HG02678 (cell line): ENCODE measurements around the gene UBAP2L.

Experiments
- ATAC-seq: cut with Tn5 transposase; IDR thresholded peaks from one replicate; pipeline ENCODE4 v1.9.1; 2021; ENCODE audit warnings: mild to moderate bottlenecking, moderate library complexity; ENCODE audit not compliant: unreplicated experiment

UBAP2L gene, protein sequence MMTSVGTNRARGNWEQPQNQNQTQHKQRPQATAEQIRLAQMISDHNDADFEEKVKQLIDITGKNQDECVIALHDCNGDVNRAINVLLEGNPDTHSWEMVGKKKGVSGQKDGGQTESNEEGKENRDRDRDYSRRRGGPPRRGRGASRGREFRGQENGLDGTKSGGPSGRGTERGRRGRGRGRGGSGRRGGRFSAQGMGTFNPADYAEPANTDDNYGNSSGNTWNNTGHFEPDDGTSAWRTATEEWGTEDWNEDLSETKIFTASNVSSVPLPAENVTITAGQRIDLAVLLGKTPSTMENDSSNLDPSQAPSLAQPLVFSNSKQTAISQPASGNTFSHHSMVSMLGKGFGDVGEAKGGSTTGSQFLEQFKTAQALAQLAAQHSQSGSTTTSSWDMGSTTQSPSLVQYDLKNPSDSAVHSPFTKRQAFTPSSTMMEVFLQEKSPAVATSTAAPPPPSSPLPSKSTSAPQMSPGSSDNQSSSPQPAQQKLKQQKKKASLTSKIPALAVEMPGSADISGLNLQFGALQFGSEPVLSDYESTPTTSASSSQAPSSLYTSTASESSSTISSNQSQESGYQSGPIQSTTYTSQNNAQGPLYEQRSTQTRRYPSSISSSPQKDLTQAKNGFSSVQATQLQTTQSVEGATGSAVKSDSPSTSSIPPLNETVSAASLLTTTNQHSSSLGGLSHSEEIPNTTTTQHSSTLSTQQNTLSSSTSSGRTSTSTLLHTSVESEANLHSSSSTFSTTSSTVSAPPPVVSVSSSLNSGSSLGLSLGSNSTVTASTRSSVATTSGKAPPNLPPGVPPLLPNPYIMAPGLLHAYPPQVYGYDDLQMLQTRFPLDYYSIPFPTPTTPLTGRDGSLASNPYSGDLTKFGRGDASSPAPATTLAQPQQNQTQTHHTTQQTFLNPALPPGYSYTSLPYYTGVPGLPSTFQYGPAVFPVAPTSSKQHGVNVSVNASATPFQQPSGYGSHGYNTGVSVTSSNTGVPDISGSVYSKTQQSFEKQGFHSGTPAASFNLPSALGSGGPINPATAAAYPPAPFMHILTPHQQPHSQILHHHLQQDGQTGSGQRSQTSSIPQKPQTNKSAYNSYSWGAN

DNA sequence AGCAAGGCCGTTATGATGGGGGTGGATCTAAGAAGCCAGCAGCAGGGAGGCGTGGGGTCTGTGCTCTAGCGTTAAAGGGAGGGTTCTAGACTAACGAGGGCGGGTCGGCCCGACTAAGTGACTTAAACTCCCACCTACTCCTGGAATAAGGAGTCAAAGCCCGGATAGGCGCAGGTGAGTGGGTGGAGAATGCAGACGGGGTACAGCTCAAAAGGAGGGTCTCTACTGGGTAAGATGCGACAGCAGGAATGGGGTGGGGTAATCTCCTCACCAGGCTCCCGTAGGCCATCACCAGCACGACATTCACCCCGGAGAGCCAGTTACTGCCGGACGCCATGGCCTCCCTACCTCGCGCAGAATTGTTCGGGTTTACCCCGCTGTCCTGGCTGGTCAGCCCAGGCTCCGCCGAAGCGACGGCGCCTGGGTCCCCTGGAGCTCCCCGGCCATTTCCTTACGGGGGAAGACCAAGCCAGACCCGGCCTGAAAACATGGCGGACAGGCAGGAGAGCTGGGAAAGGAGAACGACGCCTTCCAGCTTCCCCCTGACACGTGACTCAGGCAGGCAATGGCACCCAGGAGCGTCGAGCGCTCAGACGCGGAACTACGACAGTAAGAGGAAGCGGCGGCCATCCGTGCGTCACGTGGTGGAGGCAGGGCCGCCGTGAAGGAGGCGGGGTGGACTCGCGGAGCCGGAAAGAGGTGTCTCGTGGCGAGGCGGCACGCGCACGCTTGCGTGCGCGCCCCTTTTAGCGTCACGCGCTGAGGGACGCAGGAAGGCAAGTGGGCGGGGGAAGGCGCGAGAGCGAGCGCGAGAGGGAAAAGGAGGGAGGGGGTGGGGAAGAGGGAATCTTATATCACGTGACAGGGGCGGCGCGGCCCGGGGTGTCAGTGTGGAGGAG is at the start of gene UBAP2L:
TSS of gene UBAP2L (plus strand) at position 885 of the 899 bp plus-strand sequence. CDS start 4,169 bp downstream, outside the sequence.
- ATAC-seq, result peak; percentile 94

DNA sequence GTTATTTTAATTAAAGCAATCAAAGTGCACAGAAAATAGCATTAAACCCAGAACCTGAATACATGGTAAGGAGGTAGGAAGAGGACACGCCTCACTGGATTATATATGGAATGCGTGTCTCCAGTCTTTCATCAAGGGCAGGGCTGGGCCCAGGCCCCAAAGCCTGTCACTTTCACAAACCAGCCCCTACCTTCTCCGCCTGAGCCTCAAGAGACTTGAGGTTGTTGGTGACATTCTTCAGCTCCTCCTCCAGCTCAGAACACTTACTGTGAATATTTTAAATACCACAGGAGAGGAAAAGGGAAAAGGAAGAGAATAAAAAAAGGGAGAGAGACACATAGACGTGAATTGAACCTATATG is 49.6 kb upstream of the UBAP2L start:
- ATAC-seq, result no peak

DNA sequence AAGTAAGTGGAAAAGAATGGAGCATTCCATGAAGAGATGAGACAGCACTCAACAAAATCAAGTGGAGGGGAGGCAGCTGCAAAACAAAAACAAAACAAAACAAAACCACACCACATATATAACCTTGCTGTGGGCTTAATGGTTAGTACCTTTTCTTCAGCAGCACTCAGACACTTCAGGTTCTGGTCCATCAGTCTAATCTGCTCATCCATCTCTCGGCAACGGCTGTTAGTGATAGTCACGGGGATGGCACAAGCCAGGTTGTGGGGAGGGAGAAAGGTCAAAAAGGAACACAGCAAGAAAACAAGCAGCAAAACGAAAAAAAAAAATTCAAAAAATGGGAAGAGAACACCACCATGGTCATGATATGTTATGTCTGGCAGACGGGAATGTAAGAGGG is 48.9 kb upstream of the UBAP2L start:
- no peak for ATAC-seq

DNA sequence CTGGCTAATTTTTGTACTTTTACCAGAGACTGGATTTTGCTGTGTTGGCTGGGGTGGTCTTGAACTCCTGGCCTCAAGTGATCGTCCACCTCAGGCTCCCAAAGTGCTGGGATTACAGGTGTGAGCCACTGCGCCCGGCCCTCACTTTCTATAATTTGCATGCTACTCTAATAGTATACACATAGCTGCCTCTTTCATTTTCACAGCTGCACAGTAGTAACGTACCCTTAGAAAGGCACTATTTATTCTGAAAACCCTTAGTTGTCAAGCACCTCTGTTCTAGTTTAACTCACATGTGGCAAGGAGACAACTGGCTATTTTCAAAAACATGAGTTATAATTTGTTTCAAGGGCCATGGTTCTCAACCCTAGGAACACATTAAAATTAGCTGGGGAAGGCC is 46.1 kb upstream of the UBAP2L start:
- no peak for ATAC-seq

DNA sequence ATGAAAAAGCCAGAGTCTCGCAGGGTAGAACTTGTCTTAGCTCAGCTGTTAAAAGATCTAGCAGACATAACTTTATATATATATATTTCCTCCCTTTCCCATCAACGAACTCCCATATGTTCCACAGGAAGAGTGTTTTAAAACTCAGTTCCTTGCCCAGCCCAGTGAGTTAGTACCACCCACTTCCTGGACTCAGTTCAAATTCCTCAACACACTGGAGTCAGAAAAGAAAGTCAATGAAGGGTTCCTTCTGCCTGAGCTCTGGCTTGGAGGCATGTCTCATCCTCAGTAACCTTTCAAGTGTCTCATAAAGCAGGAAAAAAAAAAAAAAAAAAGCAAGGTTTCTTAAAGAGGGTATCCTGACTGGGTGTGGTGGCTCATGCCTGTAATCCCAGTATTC is 44.4 kb upstream of the UBAP2L start:
- no peak for ATAC-seq

DNA sequence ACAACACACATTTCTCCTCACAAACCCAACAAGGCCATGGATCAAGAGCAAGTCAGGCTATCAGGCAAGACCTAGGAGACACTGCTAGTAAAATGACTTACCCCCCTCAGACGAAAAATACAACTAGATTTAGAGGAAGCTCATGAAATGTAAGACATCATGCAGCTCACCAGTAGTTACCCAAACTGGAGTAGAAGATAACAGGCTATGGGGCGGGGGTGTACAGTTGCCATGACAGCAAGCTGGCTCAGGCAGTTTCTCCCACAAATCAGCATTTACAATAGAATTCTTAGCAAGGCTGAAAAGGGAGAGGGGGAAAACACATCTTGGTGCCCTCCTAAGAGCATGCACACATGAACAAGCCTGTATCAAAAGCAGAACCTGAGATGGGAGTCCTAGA is 42.7 kb upstream of the UBAP2L start:
- ATAC-seq, result no peak

DNA sequence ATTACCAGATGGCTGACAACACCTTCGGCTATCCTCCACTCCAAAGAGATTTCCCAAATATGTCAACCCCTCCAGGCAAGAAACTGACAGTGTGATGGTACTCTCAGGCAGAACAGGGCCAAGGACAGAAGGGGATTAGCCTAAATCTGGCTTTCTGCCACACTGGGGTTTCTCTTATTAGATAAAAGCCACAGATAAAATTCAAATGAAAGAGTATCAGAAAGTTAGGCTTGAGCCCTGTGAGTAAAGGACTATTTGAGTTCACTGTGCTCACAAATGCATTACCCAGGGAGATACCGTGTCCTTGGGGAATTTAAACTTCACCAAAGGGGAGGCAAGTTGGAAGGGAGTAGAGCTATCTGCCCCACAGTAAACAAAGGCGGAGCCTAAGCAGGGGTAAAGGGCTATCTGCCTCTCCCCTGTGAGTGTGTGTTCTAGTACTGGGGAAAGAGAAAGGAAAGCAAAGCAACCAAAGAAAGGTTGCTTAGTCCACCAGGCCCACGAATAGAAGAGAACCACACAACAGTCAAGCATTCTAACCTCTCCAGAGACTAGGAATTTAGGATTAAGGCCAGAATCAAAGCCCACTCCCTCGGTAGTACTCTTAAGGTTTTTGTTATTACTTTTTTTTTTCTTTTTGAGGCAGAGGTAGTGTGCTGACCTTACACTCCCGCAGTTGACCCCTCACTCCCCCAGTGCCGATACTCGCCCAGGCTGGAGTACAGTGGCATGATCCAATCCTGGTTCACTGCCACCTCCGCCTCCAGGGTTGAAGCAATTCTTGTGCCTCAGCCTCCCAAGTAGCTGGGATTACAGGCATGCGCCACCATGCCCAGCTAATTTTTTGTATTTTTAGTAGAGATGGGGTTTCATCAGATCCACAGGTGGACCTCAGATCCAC is 41.6 kb upstream of the UBAP2L start:
- no peak for ATAC-seq

DNA sequence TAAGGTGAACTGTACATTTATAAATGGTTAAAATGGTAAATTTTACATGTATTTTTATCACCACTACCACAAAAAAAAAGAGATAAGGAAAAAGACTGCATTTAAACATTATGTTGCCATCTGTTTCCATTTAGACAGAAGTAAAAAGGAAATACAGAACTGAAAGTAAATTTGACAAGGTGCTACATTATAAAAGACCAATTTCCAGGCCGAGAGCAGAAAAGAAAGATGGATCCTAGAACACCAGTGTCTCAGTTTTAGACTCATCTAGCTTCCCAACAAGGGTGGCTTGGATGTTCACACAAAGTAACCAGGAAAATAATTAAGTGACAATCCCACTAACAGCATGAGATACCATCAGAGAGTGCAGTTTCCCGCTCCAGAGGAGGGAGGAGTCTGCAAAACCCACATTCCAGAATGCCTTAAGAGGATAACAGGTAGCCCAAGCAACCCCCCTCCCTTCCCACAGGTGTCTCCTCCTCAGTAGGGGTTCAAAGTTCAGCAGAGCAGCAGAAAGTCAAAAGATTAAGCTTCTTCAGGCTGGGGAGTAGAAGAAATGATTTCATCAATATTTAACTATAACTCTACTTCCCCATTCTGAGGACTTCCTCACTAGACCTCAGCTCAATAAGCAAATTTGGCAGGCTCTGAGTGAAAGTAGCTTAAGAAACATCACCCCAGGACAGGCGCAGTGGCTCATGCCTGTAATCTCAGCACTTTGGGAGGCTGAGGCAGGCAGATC is 40.6 kb upstream of the UBAP2L start:
- ATAC-seq, result no peak

DNA sequence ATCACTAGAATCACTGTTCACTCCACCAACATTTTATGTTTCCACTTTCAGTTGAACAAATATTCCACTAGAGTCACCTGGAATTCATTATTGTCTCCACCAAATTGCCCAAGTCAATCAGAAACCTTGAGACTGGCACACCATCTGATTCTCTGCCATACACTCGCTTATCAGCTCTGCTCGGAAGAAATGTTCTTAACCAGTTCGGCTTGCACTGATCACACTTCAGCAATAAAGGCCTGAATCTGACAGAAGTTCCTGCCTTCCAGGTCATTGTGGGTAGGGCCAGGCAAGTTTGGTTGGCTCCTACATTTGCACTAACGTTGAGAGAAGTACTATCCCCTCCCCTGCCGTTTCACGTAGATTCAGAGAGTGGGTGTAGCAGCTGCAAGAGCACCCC is 38.8 kb upstream of the UBAP2L start:
- ATAC-seq, result no peak

DNA sequence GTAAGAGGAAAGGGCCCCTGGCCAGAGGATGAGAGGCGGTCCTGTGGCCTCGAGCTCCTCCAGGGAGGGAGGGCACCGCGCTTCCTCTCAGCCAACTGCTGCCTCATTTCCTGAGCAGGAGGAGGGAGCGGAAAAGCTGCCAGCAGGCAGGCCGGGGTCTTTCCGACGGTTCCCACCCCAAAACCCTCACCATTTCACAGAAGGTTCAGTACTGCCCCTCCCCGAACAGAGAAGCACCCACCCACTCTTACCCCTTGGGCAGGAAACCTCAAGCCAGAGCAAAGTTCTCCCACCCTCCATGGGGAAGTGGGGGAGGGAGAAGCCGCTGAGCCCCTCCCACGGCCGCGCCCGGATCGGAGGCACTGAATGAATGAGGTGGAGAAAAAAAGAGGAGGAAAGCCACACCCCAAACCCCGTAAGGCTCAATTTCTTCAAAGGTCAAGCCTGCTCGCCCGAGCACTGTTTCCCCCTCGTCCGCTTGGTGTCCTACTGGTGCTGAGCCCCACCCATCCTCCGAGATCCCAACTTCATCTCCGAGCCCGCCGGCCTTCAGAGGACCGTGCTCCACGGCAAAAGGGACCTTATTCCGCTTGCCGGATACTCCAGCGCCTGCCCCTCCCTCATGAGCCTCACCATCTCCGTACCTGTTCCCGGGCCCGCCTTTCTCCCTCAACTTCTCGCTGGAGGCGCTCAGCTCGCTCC is 38.3 kb upstream of the UBAP2L start:
- peak; percentile 60 for ATAC-seq

DNA sequence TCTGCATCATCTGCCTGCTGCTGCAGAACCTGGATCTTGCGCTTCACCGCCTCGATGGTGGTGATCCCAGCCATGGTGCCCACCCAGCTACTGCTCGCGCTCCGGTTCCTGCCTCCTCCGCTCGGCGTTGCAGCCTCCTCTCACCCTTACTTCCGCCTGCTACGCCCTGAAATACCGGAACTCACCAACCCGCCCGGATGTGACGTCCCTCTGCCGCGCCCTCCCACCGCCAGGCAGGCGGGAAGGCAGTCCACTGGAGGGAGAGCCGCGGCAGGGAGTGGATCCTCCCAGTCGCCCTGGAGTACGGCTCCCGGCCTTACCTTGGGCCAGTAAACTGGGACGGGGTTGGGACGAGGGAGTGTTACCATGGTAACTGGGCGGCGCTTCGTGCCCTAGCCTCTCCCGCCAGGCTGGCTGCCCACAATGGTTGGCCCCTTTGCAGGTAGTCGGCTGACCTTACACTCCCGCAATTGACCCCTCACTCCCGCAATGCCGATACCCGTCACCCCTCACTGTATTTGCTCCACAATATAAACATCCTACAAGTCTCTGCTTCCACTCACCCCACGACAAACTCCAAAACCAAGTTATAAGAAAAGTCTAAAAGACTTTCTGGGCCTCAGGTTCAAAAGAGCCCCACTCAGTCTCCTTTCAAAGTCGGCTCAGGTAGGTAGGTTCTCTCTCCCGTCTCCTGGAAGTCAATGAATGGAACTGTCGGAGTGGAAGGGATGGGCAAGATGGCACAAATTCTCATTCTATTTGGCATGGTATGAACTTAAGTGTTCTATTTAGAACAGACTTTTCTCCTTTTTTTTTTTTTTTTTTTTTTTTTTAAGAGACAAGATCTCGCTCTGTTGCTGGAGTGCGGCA is 37.5 kb upstream of the UBAP2L start:
- peak; percentile 81 for ATAC-seq

DNA sequence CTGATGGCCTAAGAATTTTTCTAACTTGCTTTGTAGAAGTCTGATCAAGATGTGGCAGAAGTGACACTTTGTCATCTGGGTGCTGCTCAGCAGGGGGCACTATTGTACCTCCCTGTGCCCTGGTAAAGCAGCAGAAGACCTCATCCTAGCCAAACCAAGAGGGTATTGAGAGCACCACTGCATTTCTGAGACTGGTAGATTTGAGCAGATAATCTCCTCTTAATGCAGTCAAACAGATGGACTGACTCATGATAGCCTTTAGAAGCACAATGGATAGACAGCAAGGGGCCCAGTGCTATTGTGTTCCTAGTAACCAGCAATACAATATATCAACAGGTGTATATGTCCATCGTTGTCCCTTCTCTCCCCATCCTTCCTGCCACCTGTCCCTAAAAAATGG is 34.6 kb upstream of the UBAP2L start:
- no peak for ATAC-seq

DNA sequence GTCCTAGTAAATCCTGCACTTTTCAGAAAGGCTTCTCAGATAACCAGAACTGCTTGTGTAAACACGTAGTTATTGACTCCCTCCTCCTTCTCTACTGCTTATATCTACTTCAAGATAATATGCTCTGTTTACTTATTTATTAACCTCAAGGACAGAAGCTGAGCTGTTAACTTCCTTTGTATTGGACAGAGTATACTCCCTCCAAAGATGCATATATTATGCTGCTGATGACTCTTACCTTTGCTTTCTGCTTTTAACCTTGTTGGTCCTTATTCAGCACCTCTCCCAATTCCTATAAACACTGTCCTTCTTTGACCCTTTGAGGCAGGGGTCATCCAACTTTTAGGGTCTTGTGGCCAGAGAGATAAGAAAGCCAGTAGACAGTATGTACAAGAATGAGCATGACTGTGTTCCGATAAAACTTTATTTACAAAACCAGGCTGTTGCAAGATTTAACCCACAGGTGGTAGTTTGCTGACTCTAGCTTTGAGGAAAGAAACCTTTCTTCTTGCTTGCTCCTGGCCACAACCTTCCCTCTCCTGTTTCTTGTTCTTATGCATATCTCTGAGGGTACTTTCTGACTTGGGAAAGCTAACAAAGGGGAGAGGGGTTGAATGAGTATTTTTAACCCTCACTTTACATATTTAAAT is 33.8 kb upstream of the UBAP2L start:
- ATAC-seq, result no peak

DNA sequence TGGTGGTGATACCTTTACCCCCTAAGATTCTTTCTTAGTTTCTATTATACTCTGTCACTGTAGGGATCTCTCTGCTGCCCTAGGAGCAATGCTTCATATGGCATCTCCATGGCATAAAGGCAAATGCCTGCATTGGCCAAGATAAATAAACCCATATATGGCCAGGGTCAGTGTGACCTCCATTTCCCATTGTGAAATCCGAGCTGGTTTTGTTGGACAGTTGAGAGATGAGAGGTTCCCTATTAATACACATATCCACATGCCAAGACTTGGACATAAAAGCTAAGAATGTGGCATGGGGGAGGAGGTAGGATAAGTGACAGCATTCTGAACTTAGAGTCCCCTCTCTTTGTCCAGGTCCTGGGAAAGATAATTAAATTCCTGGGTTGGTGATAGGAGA is 30.2 kb upstream of the UBAP2L start:
- ATAC-seq, result no peak

DNA sequence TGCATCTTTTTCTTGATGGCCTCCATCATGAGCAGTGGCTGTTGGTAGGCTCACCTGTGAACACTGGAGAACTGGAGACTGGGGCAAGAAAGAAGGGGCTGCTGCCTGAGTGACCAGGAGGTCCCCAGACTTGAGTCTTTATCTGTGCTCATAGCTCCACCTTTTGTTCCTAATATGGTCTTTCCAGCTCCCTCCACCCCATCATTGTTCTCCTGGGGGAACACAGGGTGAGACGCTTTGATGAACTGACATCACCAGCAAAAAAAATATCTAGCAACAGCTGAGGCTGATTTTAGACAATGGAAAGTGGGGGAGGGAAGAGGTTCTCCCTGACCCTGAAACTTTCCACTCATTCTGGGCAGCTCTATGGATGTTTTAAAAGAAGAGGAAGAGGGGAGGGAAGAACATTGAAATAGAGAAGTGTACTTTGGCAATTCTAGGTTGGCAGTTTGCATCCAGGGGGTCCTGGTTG is 28.7 kb upstream of the UBAP2L start, which contains the start of gene TPM3:
TSS of gene TPM3 (minus strand) at position 111 of the 472 bp plus-strand sequence. CDS start at position 29, 82 bp downstream.
- no peak for ATAC-seq

DNA sequence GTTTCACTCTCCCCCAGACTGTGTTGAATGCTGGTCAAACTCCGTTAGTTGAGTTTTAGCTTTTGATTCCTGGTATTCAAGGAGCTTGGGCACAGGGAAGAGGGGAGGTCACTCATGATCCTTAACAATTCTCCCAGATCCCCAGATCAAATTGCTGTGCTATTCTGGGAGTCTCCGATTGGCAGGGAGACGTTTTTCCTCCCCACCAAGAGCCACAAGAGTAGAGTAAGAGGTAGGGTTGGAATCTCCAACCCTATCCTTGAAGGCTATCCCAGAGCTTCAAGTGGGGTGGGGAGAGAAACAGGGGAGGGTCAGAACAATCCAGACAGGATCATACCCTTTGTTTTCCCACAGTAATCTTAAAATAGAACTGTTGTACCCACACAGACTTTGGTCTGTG is 28.3 kb upstream of the UBAP2L start:
- no peak for ATAC-seq

DNA sequence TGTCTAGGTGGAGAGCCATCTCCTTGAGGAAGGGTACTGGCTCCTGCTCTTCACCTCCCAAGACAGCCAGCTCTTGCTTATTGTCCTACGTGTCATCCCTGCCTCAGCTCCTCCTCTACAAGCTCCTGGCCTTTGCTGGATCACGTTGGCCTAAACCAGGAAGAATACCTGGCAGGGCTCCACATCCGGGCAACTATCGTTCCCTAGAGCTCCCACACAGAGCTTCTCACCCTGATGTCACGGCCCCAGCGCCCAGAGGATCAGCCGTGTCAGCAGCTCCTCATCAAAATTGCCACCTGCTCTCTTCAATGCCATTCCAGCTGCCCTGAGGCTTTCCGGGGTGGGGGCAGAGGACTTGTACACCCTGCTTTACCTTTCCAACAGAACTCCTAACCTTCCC is 26.9 kb upstream of the UBAP2L start:
- no peak for ATAC-seq
